ENCODE results near the gene ZNF254.

The ZNF254 gene

GRCh38 chr19:24059563-24060295 is 27.3 kb upstream of the ZNF254 start:
- no peak overlapping the region for H3K4me3 ChIP-seq (ENCODE audit: low read depth, low read length)
- no peak for TF ChIP-seq MYC (IDR thresholded peaks at IDR 0.05; ENCODE audit: low read depth, low read length)
- no peak for TF ChIP-seq MAX (IDR thresholded peaks at IDR 0.05; ENCODE audit: low read depth, low read length)
- no peak for TF ChIP-seq CTCF (IDR thresholded peaks at IDR 0.05; ENCODE audit: low read depth, low read length)
- no peak for TF ChIP-seq POLR2A (IDR thresholded peaks at IDR 0.05; ENCODE audit: extremely low read depth, insufficient read length)
- no peak for DNase-seq (ENCODE audit: low read depth)

- DNase-seq (ENCODE audit: low read depth), result no peak
- no peak for TF ChIP-seq MYC (IDR thresholded peaks at IDR 0.05; ENCODE audit: low read depth, low read length)
- TF ChIP-seq POLR2A (IDR thresholded peaks at IDR 0.05; ENCODE audit: extremely low read depth, insufficient read length), result no peak
- no peak overlapping the region for H3K4me3 ChIP-seq (ENCODE audit: low read depth, low read length)
These were observed 26.2 kb upstream of the ZNF254 start for GRCh38 chr19:24060687-24061356.

GRCh38 chr19:24062190-24062589 is 24.8 kb upstream of the ZNF254 start:
- no peak for TF ChIP-seq MYC (IDR thresholded peaks at IDR 0.05; ENCODE audit: low read depth, low read length)
- TF ChIP-seq MAX (IDR thresholded peaks at IDR 0.05; ENCODE audit: low read depth, low read length), result no peak
- no peak for TF ChIP-seq POLR2A (IDR thresholded peaks at IDR 0.05; ENCODE audit: extremely low read depth, insufficient read length)
- no peak for TF ChIP-seq CTCF (IDR thresholded peaks at IDR 0.05; ENCODE audit: low read depth, low read length)
- DNase-seq (ENCODE audit: low read depth), result no peak
- no peak overlapping the region for H3K4me3 ChIP-seq (ENCODE audit: low read depth, low read length)

GRCh38 chr19:24063295-24063694 is 23.7 kb upstream of the ZNF254 start:
- peak; percentile 25 for DNase-seq (ENCODE audit: low read depth)
- TF ChIP-seq CTCF (IDR thresholded peaks at IDR 0.05; ENCODE audit: low read depth, low read length) (no peak), MAX (IDR thresholded peaks at IDR 0.05; ENCODE audit: low read depth, low read length) (no peak), POLR2A (IDR thresholded peaks at IDR 0.05; ENCODE audit: extremely low read depth, insufficient read length) (no peak), MYC (IDR thresholded peaks at IDR 0.05; ENCODE audit: low read depth, low read length) (no peak)
- no peak overlapping the region for H3K4me3 ChIP-seq (ENCODE audit: low read depth, low read length)

GRCh38 chr19:24064175-24064574 is 22.8 kb upstream of the ZNF254 start:
- DNase-seq (ENCODE audit: low read depth), result no peak
- TF ChIP-seq MYC (IDR thresholded peaks at IDR 0.05; ENCODE audit: low read depth, low read length) (no peak), CTCF (IDR thresholded peaks at IDR 0.05; ENCODE audit: low read depth, low read length) (no peak), POLR2A (IDR thresholded peaks at IDR 0.05; ENCODE audit: extremely low read depth, insufficient read length) (no peak), MAX (IDR thresholded peaks at IDR 0.05; ENCODE audit: low read depth, low read length) (no peak)
- no peak overlapping the region for H3K4me3 ChIP-seq (ENCODE audit: low read depth, low read length)

- TF ChIP-seq CTCF (IDR thresholded peaks at IDR 0.05; ENCODE audit: low read depth, low read length), result no peak
- no peak for TF ChIP-seq MYC (IDR thresholded peaks at IDR 0.05; ENCODE audit: low read depth, low read length)
- no peak for TF ChIP-seq MAX (IDR thresholded peaks at IDR 0.05; ENCODE audit: low read depth, low read length)
- no peak for TF ChIP-seq POLR2A (IDR thresholded peaks at IDR 0.05; ENCODE audit: extremely low read depth, insufficient read length)
- H3K4me3 ChIP-seq (ENCODE audit: low read depth, low read length), result no peak overlapping the region
- no peak for DNase-seq (ENCODE audit: low read depth)
These were observed 21.7 kb upstream of the ZNF254 start for GRCh38 chr19:24065243-24065642.

Data from NB4 (cell line).